NCI-H146 (cell line): ENCODE data around the gene CRYZL1.
A peak's percentile ranks its signal among the peaks of the same experiment; 100 is the strongest.
"Not testable (repeated sequence)": the region's sequence is repeated elsewhere in the genome, so short reads cannot be mapped to it uniquely, and the experiment has no call there.

Source experiments
- DNase-seq: peaks from one replicate; lab custom pipeline; 2025; lab: John Stamatoyannopoulos, UW

The CRYZL1 gene

DNA sequence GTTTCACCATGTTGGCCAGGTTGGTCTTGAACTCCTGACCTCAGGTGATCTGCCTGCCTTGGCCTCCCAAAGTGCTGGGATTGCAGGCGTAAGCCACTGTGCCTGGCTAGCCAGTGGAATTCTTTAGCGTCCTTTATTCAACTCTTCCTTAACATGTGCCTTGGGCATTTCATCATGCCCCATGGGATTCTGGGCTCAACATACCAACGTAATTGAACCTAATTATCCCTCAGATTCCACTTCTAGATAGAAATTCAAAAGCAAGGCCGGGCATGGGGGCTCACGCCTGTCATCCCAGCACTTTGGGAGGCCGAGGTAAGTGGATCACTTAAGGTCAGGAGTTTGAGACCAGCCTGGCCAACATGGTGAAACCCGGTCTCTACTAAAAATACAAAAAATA, 15.4 kb downstream of the CRYZL1 start:
- not testable (repeated sequence) for DNase-seq

DNA sequence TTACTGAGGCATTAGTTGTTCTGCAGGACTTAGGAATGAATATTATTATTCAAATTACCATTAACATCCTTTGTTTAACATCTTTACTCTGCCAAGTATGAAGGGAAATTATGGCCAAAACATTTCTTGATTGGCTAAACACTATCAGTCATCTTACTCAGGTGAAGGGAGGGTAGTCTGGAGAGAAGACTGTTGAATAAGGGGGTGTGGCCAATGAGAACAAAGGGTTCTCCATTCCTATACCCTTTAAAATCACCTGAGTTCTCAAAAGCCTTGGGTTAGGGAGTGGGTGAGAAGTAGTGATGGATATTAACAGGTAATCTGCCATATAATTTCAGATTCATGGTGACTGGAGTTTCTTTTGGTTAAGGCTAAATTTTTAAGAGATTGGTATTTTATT, 19.3 kb downstream of the CRYZL1 start:
- no peak for DNase-seq

- DNase-seq, result no peak
Measured at GRCh38 chr21:33619726-33620125, 21.8 kb downstream of the CRYZL1 start.

GRCh38 chr21:33618407-33618806, 23.1 kb downstream of the CRYZL1 start:
- no peak for DNase-seq

DNA sequence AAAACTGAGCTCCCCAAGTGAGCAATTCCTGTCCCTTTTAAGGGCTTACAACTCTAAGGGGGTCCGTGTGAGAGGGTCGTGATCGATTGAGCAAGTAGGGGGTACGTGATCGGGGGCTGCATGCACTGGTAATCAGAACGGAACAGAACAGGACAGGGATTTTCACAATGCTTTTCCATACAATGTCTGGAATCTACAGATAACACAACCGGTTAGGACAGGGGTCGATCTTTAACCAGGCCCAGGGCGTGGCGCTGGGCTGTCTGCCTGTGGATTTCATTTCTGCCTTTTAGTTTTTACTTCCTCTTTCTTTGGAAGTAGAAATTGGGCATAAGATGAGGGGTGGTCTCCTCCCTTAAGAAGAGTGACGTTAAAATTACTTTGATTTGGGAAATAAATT, 24.0 kb downstream of the CRYZL1 start:
- not testable (repeated sequence) for DNase-seq

DNA sequence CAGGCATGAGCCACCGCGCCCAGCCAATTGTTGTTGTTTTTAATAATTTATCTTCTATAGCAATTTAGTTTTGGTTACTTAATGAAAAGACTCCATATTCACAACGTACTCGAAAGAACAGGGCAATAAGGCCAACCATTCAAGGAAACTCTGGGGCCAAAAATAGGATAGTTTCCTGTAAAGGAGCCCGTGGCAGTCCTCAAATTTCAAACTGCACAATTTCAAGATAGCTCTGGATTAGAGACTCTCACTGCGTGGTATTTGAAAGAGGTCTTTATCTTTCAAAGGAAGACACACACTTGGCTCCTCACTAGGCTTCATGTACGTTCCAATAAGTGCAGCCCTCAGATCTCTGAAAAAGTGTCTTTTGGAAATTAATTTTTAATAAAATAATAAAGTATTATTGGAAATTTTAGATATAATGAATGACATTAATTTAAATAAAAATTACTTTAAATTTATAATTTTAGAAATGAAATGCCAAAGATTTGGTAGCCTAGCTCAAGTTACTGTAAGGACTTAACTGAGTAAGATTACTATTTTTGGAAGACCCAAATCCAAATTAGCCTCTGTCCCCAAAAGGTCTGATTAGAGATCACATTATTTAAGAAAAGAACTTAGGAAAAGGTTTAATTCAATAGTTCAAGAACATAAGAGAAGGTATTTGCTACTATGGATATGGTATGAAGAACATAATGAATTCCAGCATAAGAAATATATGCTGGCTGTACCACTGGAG, 30.4 kb downstream of the CRYZL1 start:
- DNase-seq, result no peak

- no peak for DNase-seq
Measured at GRCh38 chr21:33608559-33608958, 33.0 kb downstream of the CRYZL1 start.

- no peak for DNase-seq
Measured at GRCh38 chr21:33598051-33598450, 43.5 kb downstream of the CRYZL1 start.

- DNase-seq, result peak; percentile 82
Measured at GRCh38 chr21:33588485-33589335, 52.8 kb downstream of the CRYZL1 start, which contains the start of gene DONSON. TSS of gene DONSON (minus strand) at chr21:33588684. CDS start at chr21:33588641, 43 bp downstream.

DNA sequence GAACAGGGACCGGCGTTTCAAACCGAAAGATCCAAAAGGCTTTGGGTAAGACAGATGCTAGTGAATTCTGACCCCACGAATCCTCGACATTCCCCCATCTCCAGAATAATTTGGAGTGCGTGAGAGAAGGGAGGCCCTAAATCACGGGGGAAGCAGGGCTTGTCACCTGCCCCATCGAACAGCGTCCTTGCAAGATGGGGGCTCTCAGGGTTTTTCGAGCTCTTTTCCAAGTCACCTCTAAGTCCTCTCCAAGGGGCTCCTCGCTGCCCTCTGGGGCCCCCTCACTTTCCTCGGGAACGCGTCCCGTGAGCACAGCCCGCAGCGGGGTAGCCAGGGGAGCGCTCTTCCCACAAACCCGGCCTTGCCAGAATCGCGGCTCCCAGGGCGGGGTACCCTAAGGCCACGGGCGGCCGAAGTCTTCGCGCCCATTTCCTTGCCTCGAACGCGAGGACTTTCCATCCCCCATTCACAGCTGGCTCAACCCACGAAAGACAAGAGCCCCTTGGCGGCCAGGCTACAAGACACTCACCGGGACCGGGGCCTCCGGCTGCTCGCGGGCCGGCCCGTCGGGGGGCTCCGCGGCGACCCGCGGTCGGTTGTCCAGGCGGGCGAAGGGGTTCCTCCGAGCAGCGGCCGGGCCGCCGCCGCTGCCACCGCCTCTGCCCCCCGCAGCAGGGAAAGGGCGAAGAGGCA, 53.6 kb downstream of the CRYZL1 start:
- DNase-seq, result peak; percentile 41

DNA sequence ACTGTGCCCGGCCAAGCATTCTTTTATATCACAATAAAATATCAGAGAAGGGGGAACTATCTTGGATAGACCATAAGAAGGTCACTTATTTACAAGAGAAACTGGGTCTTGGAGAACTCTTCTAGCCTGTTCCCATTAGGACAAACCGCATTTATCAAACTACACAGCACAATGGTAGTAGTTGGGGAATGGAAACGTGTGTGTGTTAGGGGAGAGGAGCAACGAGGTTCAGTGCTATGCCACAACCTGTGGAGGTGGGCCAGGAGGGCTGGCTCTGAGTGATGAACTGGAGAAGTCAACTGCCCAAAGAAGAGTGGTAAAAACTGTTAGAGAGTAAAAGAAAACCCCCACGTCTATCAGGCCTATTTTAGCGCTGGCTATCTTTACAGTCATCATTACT, 54.6 kb downstream of the CRYZL1 start:
- no peak for DNase-seq

GRCh38 chr21:33584455-33584854, 57.1 kb downstream of the CRYZL1 start:
- no peak for DNase-seq

DNA sequence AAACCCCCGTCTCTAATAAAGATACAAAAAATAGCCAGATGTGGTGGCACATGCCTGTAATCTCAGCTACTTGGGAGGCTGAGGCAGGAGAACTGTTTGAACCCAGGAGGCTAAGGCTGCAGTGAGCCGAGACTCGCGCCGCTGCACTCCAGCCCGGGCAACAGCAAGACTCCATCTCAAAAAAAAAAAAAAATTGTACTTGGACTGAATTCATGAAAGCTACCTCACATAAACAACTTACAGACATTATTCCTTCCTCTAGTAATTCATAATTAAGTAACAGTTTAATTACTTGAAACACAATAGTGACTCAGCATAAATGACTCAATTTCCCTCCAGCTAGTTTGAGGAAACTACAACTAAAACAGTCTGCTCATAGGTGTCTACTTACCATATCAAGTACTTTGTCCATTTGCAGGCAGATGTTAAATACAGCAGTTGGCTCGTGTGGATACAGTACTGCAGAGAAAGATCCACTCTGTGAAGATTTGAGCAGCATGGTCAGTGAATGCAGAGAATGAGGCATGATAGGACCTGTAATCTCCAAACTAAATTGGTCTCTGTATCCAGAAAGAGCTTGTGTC, 62.5 kb downstream of the CRYZL1 start:
- no peak for DNase-seq

DNA sequence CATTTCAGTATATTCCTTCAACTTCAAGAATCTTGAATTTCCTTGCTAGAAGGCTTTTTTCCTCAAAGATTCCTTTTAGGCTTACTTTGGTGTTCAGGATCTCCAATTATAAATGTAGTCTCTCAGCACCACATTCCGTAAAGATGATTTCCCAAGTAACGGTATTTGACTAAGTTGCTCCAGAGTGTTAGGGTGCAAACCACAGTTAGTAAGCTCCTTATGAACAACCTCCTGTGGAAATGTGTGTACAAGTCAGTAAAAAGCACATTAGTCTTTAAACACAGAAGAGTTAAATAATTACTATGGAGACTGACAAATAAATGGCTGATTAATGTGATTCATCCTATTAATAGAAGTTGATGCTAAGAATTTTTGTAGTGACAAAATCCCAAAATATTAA, 63.3 kb downstream of the CRYZL1 start:
- no peak for DNase-seq

GRCh38 chr21:33576741-33577141, 64.8 kb downstream of the CRYZL1 start:
- not testable (repeated sequence) for DNase-seq

- DNase-seq, result no peak
Measured at GRCh38 chr21:33572350-33572749, 69.2 kb downstream of the CRYZL1 start.

- no peak for DNase-seq
Measured at GRCh38 chr21:33569991-33570390, 71.5 kb downstream of the CRYZL1 start.

- DNase-seq, result no peak
Measured at GRCh38 chr21:33568448-33568847, 73.1 kb downstream of the CRYZL1 start.

GRCh38 chr21:33567914-33568313, 73.6 kb downstream of the CRYZL1 start:
- DNase-seq, result no peak

DNA sequence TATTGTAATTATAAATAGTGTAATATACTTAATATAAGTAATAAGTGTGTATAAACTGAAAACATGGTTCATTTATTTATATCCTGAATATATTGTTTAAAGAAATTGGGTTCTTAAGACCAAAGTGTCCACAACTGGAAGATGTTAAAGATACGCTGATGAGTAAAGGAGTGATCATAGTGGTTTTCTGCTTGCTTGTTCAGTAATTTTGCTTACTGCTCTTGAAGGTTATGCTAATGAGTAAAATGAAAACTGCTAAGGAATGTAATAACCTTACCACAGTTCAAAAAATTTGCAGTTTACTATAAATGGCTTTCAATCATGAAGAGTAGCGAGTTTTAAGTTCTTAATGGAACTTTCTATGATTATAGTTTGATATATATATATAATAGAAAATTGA, 75.0 kb downstream of the CRYZL1 start:
- no peak for DNase-seq

DNA sequence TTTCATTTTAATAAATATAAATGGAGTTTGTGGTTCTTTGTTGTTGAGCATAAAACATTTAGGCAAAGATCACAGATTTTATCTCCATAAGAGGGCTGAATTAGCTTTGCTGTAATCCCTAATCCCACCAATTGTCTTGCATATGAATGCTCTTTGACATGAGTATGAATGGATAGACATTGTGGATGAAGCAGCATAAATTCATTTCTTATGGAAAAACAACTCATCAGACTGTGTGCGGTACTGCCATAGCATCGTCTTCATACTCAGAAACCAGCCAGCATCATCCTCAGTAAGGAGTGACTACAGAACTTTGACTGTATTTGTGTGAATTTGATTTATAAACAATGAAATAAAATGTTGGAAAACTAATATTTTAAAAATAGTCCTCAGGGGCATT, 79.2 kb downstream of the CRYZL1 start:
- no peak for DNase-seq

- DNase-seq, result no peak
Measured at GRCh38 chr21:33561373-33561772, 80.2 kb downstream of the CRYZL1 start.
